Left lung (tissue), 14 donors: Measurements from ENCODE around the gene PBLD. TPM values are rescaled to one million over a fixed set of nuclear protein-coding genes. Genes with fewer than 3 reads are reported as not detected.

Experiments used
- ATAC-seq: fragments of 200-7000 bp; cut with Tn5 transposase; one replicate; pipeline ENCODE4 v1.9.1; 2020; ENCODE audit warnings: moderate library complexity
- DNase-seq, 4 donors: peaks; one replicate each; pipeline ENCODE4 v3.0.0-alpha.2; 2013 to 2020
- H3K27ac ChIP-seq, 2 donors: fragments of 200-600 bp; sonication (generic) in 1 of 2; one replicate each; pipeline versions ENCODE4 v1.5.0 to v1.8.0; 2020 to 2021
- H3K27me3 ChIP-seq, 2 donors: fragments of 200-600 bp; sonication (generic) in 1 of 2; one replicate each; pipeline versions ENCODE4 v1.5.0 to v1.8.0; 2020 to 2021
- H3K36me3 ChIP-seq, 2 donors: fragments of 200-600 bp; sonication (generic) in 1 of 2; one replicate each; pipeline versions ENCODE4 v1.5.0 to v1.8.0; 2020 to 2021
- H3K4me1 ChIP-seq, 2 donors: fragments of 200-600 bp; one replicate each; pipeline ENCODE4 v1.8.0; 2021
- H3K4me3 ChIP-seq, 2 donors: fragments of 200-600 bp; sonication (generic) in 1 of 2; one replicate each; pipeline versions ENCODE4 v1.5.0 to v1.8.0; 2020 to 2021; ENCODE audit warnings: mild to moderate bottlenecking in 1 of 2
- H3K9me3 ChIP-seq, 2 donors: fragments of 200-600 bp; sonication (generic) in 1 of 2; one replicate each; pipeline versions ENCODE4 v1.5.0 to v1.8.0; 2020 to 2021
- CTCF ChIP-seq, 2 donors: fragments of 200-600 bp; sonication (generic) in 1 of 2; IDR thresholded peaks; one replicate each; pipeline versions ENCODE4 v1.5.0 to v1.8.0; 2021; ENCODE audit warnings: antibody characterized with exemption in 2 of 2
- intact Hi-C, 2 donors: fragments of 100-400 bp; cut with DNase I; formaldehyde crosslinking; loops; one replicate each; pipeline versions ENCODE4 v1.11.2 to v1.14.2; 2022
- long read RNA-seq, 12 donors: library from polyadenylated mRNA in 2 of 12; unstranded in 2 of 12; transcript quantifications; one replicate each; pipeline ENCODE4 v2.0.0 and lab custom pipeline, GENCODE V29; 2019 to 2026
- polyA plus RNA-seq, 6 donors: library from polyadenylated mRNA; unstranded; fragments of 120-200 nt; gene quantifications; one replicate each; pipeline ENCODE4 v1.2.1, GENCODE V29; 2013; ENCODE audit not compliant: insufficient read length in 6 of 6
- total RNA-seq, 2 donors: library from RNA; stranded (reverse); fragmentation: NEBNext Ultra II Directional; extraction: Animal tissue kit (Norgen Biotek cat#: 25700); gene quantifications; one replicate each; pipeline ENCODE4 v1.2.1, GENCODE V29; 2021
- donor health status: DM: no; HTN: yes; CAD: no.
- donor health status: DM: no; HTN: no; CAD: no.

Gene PBLD
- total RNA-seq, result 1 to 10 TPM; 2.1 to 4.1 TPM
- 10 to 100 TPM; 11.9 to 17.3 (median 13.7) TPM for polyA plus RNA-seq
- long read RNA-seq, donor 1, result 0 reads
- long read RNA-seq, donor 2, partial matches to known transcripts, result 278 of 399 reads
- long read RNA-seq, donor 2, other reads (novel, unspliced or antisense), result 121 of 399 reads
- long read RNA-seq, donor 3, result 0 reads
- long read RNA-seq, donor 4, partial matches to known transcripts, result 0 of 2 reads
- long read RNA-seq, donor 4, other reads (novel, unspliced or antisense), result 1 of 2 reads
- long read RNA-seq, donor 5, partial matches to known transcripts, result 195 of 249 reads
- long read RNA-seq, donor 5, other reads (novel, unspliced or antisense), result 51 of 249 reads
- long read RNA-seq, donor 6, partial matches to known transcripts, result 0 of 3 reads
- long read RNA-seq, donor 6, other reads (novel, unspliced or antisense), result 0 of 3 reads
- long read RNA-seq, donor 7, partial matches to known transcripts, result 127 of 174 reads
- long read RNA-seq, donor 7, other reads (novel, unspliced or antisense), result 47 of 174 reads
- long read RNA-seq, donor 8, partial matches to known transcripts, result 166 of 267 reads
- long read RNA-seq, donor 8, other reads (novel, unspliced or antisense), result 100 of 267 reads
- long read RNA-seq, donor 9, result 0 reads
- long read RNA-seq, donor 10, result 0 reads
- long read RNA-seq, donor 11, partial matches to known transcripts, result 205 of 288 reads
- long read RNA-seq, donor 11, other reads (novel, unspliced or antisense), result 82 of 288 reads
- long read RNA-seq, donor 12, partial matches to known transcripts, result 196 of 299 reads
- long read RNA-seq, donor 12, other reads (novel, unspliced or antisense), result 103 of 299 reads

GRCh38 chr10:68332259-68333057, at the start of gene PBLD:
PBLD (minus strand) TSS chr10:68332928; CDS start chr10:68306844, 26,084 bp downstream.
- ATAC-seq (peak; percentile 41), DNase-seq (peak; percentile 79 to 90 (median 83))
- no peaks in the 10 kb centered on the region for H3K9me3 ChIP-seq
- TF ChIP-seq CTCF (IDR thresholded peaks at IDR 0.05), result peak; percentile 13 to 22
- no peaks in the 10 kb centered on the region for H3K27me3 ChIP-seq
- H3K4me1 ChIP-seq, result peaks cover 26 to 76% of the 10 kb centered on the region in 2 donors
- no peaks in the 10 kb centered on the region for H3K36me3 ChIP-seq
- H3K4me3 ChIP-seq, result peak within 1 kb of the TSS; percentile 78 to 82
- intact Hi-C loops, result no loop called here
- peak within 1 kb of the TSS; percentile 97 to 99 for H3K27ac ChIP-seq

GRCh38 chr10:68371604-68372003, 38.9 kb upstream of the PBLD start:
- ATAC-seq (no peak), DNase-seq (no peak)
- intact Hi-C loops, result no loop called here
- Histone ChIP-seq H3K9me3 (peaks cover 0 to 17% of the 10 kb centered on the region in 2 donors), H3K4me1 (no peaks in the 10 kb centered on the region), H3K27me3 (no peaks in the 10 kb centered on the region), H3K4me3 (no peak overlapping the region), H3K36me3 (peaks cover 3 to 76% of the 10 kb centered on the region in 2 donors), H3K27ac (no peak overlapping the region)
- TF ChIP-seq CTCF (IDR thresholded peaks at IDR 0.05), result no peak

- H3K27ac ChIP-seq, result no peak overlapping the region
- H3K9me3 ChIP-seq, result peaks cover 0 to 12% of the 10 kb centered on the region in 2 donors
- H3K36me3 ChIP-seq, result peaks cover 0 to 56% of the 10 kb centered on the region in 2 donors
- no peak for TF ChIP-seq CTCF (IDR thresholded peaks at IDR 0.05)
- peak in 1 of 4 donors; percentile 4 for DNase-seq
- intact Hi-C loops, result no loop called here
- H3K4me3 ChIP-seq, result no peak overlapping the region
- ATAC-seq, result no peak
- no peaks in the 10 kb centered on the region for H3K27me3 ChIP-seq
- H3K4me1 ChIP-seq, result no peaks in the 10 kb centered on the region
These were observed 34.4 kb upstream of the PBLD start for GRCh38 chr10:68367121-68367520.

- Histone ChIP-seq H3K27me3 (no peaks in the 10 kb centered on the region), H3K27ac (no peak overlapping the region), H3K4me3 (no peak overlapping the region), H3K36me3 (peaks cover 0 to 56% of the 10 kb centered on the region in 2 donors), H3K4me1 (no peaks in the 10 kb centered on the region), H3K9me3 (peaks cover 0 to 6% of the 10 kb centered on the region in 2 donors)
- TF ChIP-seq CTCF (IDR thresholded peaks at IDR 0.05), result no peak
- no peak for ATAC-seq
- DNase-seq, result no peak
- intact Hi-C loops, result no loop called here
These were observed 33.9 kb upstream of the PBLD start for GRCh38 chr10:68366600-68366999.
